GM12891 (cell line): ENCODE results near the gene CPN1.
"Not testable (repeated sequence)": the region's sequence is repeated elsewhere in the genome, so short reads cannot be mapped to it uniquely, and the experiment has no call there.

Experiments used
- PAX5 ChIP-seq: IDR thresholded peaks from 2 replicates; pipeline ENCODE4 v1.6.1; 2011; ENCODE audit warnings: low read length, moderate library complexity, mild to moderate bottlenecking; ENCODE audit not compliant: insufficient read depth, severe bottlenecking
- POLR2A ChIP-seq: IDR thresholded peaks from 2 replicates; pipeline ENCODE4 v1.6.1; 2011; ENCODE audit warnings: low read depth, low read length, control low read depth
- POLR2AphosphoS5 ChIP-seq: IDR thresholded peaks from 2 replicates; pipeline ENCODE4 v1.6.1; 2011; ENCODE audit warnings: low read depth, low read length, control low read depth
- POU2F2 ChIP-seq: IDR thresholded peaks from 2 replicates; pipeline ENCODE4 v1.6.1; 2011; ENCODE audit warnings: low read depth, mild to moderate bottlenecking, control low read depth, low read length, moderate library complexity
- SPI1 ChIP-seq: IDR thresholded peaks from 2 replicates; pipeline ENCODE4 v1.6.1; 2011; ENCODE audit warnings: low read depth, low read length, control low read depth
- TAF1 ChIP-seq: IDR thresholded peaks from 2 replicates; pipeline ENCODE4 v1.6.1; 2011; ENCODE audit warnings: low read depth, low read length, control low read depth

- TF ChIP-seq POLR2A, POLR2AphosphoS5, TAF1, POU2F2, SPI1, PAX5: not testable (repeated sequence)
Observed at GRCh38 chr10:100086708-100087107, 5.0 kb upstream of the CPN1 start.
